Measurements from ENCODE around the gene PPP1R18. TPM values are rescaled to one million over a fixed set of nuclear protein-coding genes. Genes with fewer than 3 reads are reported as not detected.

PPP1R18 gene
- total RNA-seq, 2 experiments from 2014 or later, result 65.2 to 106 TPM

DNA sequence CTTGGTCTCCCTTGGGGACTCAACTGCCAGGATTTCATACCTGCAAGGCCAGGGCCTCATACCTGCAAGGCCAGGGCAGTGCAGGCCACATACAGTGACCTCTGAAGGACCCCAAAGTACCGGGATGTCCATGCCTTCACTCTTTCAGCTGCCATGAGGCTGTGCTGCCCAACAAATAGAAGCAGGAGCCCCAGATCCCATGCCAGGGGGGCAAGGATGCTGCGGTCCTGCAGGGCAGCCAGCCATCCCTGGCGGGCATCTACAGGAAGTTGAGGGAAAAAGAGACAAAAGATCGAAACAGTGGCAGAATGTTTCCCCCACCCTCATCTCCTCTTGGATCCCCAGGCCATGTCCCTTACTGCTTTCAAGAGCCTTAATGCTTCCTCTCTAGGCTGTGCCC lies 3.5 kb upstream of the PPP1R18 start:
- no peak overlapping the region for H2AFZ ChIP-seq (ENCODE audit: low read length)
- ChIA-PET CTCF (ENCODE audit: unreplicated experiment) (interaction anchor here (0.6 kb wide), 2 partner anchors 17 to 27 kb away, joined by 3 read pairs; partner anchors contain the start of gene DHX16), POLR2A (interaction anchor here (2.0 to 6.3 kb wide), 2 partner anchors 23 to 30 kb away, joined by 10 to 71 read pairs; partner anchors contain the start of genes MDC1 and TUBB)
- H3K27ac ChIP-seq (ENCODE audit: low read depth, low read length, poor library complexity, severe bottlenecking), result peak overlapping the region; percentile 95
- H3K36me3 ChIP-seq (ENCODE audit: insufficient read depth, low read length), result peaks cover 14% of the 10 kb centered on the region
- no peaks in the 10 kb centered on the region for H3K9me3 ChIP-seq (ENCODE audit: low read length)
- H3K79me2 ChIP-seq (ENCODE audit: insufficient read depth, low read depth, low read length), result peaks cover 49% of the 10 kb centered on the region
- no peak for DNase-seq (ENCODE audit: low spot score)
- H3K4me2 ChIP-seq (ENCODE audit: low read length), result peak overlapping the region; percentile 99
- H4K20me1 ChIP-seq (ENCODE audit: insufficient read depth, low read length), result peaks cover 2% of the 10 kb centered on the region; the same call in 1 of the 2 replicates
- H3K4me1 ChIP-seq (ENCODE audit: insufficient read depth, low read length, poor library complexity, severe bottlenecking), result peaks cover 38% of the 10 kb centered on the region
- no peak for TF ChIP-seq EZH2phosphoT487 (IDR thresholded peaks at IDR 0.05; ENCODE audit: borderline replicate concordance, low read depth, low read length)
- TF ChIP-seq CTCF (conservative IDR thresholded peaks at IDR 0.05; ENCODE audit: low read length), result no peak
- H3K4me3 ChIP-seq (ENCODE audit: low read depth, low read length, poor library complexity, severe bottlenecking), result peak overlapping the region; percentile 95
- intact Hi-C loops (cut with micrococcal nuclease; ENCODE audit: unreplicated experiment), result loop anchor here (5.0 to 10.0 kb wide), 2 partner anchors 73 to 805 kb away; partner anchors contain the start of genes MICB, MRPS18B and PPP1R10
- no peaks in the 10 kb centered on the region for H3K9me2 ChIP-seq (ENCODE audit: insufficient read depth, low read length)
- no TSS peak for BruUV-seq (replicated peaks)

DNA sequence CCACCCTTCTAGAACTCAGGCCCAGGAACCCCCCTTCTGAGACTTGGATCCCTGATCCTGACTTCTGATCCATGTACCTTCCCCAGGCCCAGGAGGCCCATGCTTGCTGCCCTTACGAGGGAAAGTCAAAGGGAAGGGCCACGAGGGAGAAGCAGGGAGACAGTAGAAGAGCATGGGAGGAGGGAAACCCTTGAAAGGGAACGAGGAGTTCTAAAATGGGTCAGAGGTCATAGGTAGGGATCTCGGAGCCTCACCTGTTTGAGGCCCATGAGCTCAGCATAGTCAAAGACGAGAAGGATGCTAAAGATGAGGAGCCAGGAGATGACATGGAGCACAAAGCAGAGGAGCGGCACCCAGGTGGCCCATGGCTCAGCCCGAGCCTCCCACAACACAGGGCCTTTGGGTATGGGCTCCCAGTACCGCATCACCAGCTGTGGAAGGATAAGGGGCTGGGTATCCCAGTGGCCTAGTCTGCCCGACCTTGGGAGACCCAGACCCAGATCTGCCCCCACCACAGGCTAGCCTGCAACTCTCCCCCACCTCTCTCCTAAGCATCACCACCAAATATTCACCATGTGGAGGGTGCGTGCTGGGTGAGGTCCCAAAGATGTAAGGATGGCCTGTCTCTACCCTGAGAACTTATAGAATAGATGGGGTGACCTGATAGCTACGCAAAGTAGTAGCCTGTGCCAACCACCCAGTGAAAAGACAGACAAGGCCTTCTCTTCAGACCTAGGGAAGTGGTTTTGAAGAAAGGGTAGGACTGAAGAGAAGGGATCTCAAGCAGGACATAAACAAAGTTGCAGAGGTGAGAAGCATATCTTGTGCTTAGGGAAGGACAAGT lies 2.8 kb upstream of the PPP1R18 start:
- H4K20me1 ChIP-seq (ENCODE audit: insufficient read depth, low read length), result peaks cover 5% of the 10 kb centered on the region; the same call in 1 of the 2 replicates
- H3K27ac ChIP-seq (ENCODE audit: low read depth, low read length, poor library complexity, severe bottlenecking), result peak overlapping the region; percentile 95
- intact Hi-C loops (cut with micrococcal nuclease; ENCODE audit: unreplicated experiment), result loop anchor here (5.0 to 10.0 kb wide), 2 partner anchors 72 to 806 kb away; partner anchors contain the start of genes MICB, MRPS18B and PPP1R10
- H3K9me3 ChIP-seq (ENCODE audit: low read length), result no peaks in the 10 kb centered on the region
- peak overlapping the region; percentile 95 for H3K4me3 ChIP-seq (ENCODE audit: low read depth, low read length, poor library complexity, severe bottlenecking)
- H3K4me1 ChIP-seq (ENCODE audit: insufficient read depth, low read length, poor library complexity, severe bottlenecking), result peaks cover 38% of the 10 kb centered on the region
- no peak; the same call in 1 of the 2 replicates for TF ChIP-seq CTCF (conservative IDR thresholded peaks at IDR 0.05; ENCODE audit: low read length)
- no peak for TF ChIP-seq EZH2phosphoT487 (IDR thresholded peaks at IDR 0.05; ENCODE audit: borderline replicate concordance, low read depth, low read length)
- no TSS peak for BruUV-seq (replicated peaks)
- H2AFZ ChIP-seq (ENCODE audit: low read length), result no peak overlapping the region
- ChIA-PET CTCF (ENCODE audit: unreplicated experiment) (interaction anchor here (0.6 to 1.6 kb wide), 7 partner anchors 10 to 42 kb away, joined by 3 to 5 read pairs (median 3); partner anchors contain the start of genes DHX16 and MDC1), POLR2A (interaction anchor here (0.7 to 6.3 kb wide), 6 partner anchors 9 to 43 kb away, joined by 3 to 71 read pairs (median 4); partner anchors contain the start of genes DHX16, MDC1 and TUBB)
- DNase-seq (ENCODE audit: low spot score), result peak; percentile 46
- H3K9me2 ChIP-seq (ENCODE audit: insufficient read depth, low read length), result no peaks in the 10 kb centered on the region
- peak overlapping the region; percentile 99 for H3K4me2 ChIP-seq (ENCODE audit: low read length)
- H3K79me2 ChIP-seq (ENCODE audit: insufficient read depth, low read depth, low read length), result peaks cover 56% of the 10 kb centered on the region
- H3K36me3 ChIP-seq (ENCODE audit: insufficient read depth, low read length), result peaks cover 20% of the 10 kb centered on the region
